Natural killer cell (primary cell): Measurements from ENCODE around the gene HOXA9. TPM values are rescaled to one million over a fixed set of nuclear protein-coding genes. Genes with fewer than 3 reads are reported as not detected.
A peak's percentile ranks its signal among the peaks of the same experiment; 100 is the strongest.

Experiments
- ATAC-seq, 3 donors: fragments of 150-1000 bp in 2 of 3; fragments of 200-7000 bp in 1 of 3; cut with Tn5 transposase; 1 replicate in 1 of 3; 2 replicates in 2 of 3; pipeline ENCODE4 v1.10.0; 2021; ENCODE audit warnings: mild to moderate bottlenecking in 2 of 3, moderate library complexity in 2 of 3
- DNase-seq, 2 donors: peaks; one replicate each; pipeline versions ENCODE4 v3.0.0 to v3.0.0-alpha.2; 2013 to 2021; ENCODE audit warnings: mixed read lengths in 1 of 2
- H3K27ac ChIP-seq: one replicate; pipeline ENCODE4 v1.5.1; 2013; ENCODE audit warnings: mild to moderate bottlenecking, low read length
- H3K27me3 ChIP-seq: one replicate; pipeline ENCODE4 v1.6.1; 2013; ENCODE audit warnings: low read length; ENCODE audit not compliant: control insufficient read depth, insufficient read depth
- H3K36me3 ChIP-seq: one replicate; pipeline ENCODE4 v1.6.1; 2013; ENCODE audit warnings: low read length; ENCODE audit not compliant: control insufficient read depth, insufficient read depth
- H3K4me1 ChIP-seq: one replicate; pipeline ENCODE4 v1.6.1; 2013; ENCODE audit warnings: low read length; ENCODE audit not compliant: control insufficient read depth, insufficient read depth
- H3K4me3 ChIP-seq: one replicate; pipeline ENCODE4 v1.5.1; 2013; ENCODE audit warnings: low read length
- H3K9me3 ChIP-seq: one replicate; pipeline ENCODE4 v1.6.1; 2013; ENCODE audit warnings: low read length; ENCODE audit not compliant: control insufficient read depth, insufficient read depth
- H3K27ac Mint-ChIP-seq, 2 donors: one replicate each; pipeline ENCODE4 v1.8.0; 2022; ENCODE audit warnings: mild to moderate bottlenecking in 2 of 2, mixed read lengths in 2 of 2, moderate library complexity in 1 of 2
- H3K27me3 Mint-ChIP-seq, 2 donors: one replicate each; pipeline ENCODE4 v1.8.0; 2022; ENCODE audit warnings: low read depth in 2 of 2, mixed read lengths in 2 of 2
- H3K36me3 Mint-ChIP-seq: one replicate; pipeline ENCODE4 v1.8.0; 2022; ENCODE audit warnings: mixed read lengths
- H3K4me1 Mint-ChIP-seq, 2 donors: one replicate each; pipeline ENCODE4 v1.8.0; 2022; ENCODE audit warnings: mixed read lengths in 2 of 2
- H3K4me3 Mint-ChIP-seq: one replicate; pipeline ENCODE4 v1.8.0; 2022; ENCODE audit warnings: mild to moderate bottlenecking, moderate library complexity, mixed read lengths
- H3K9me3 Mint-ChIP-seq, 2 donors: one replicate each; pipeline ENCODE4 v1.8.0; 2022; ENCODE audit warnings: mixed read lengths in 2 of 2
- CTCF ChIP-seq: fragments of 200-600 bp; IDR thresholded peaks from one replicate; pipeline ENCODE4 v1.8.0; 2022; ENCODE audit warnings: antibody characterized with exemption
- WGBS: methylation state at CpG from one replicate; pipeline ENCODE4 v1.1.7; 2013; ENCODE audit warnings: missing lambda C conversion rate; ENCODE audit not compliant: insufficient coverage; 5-methylcytosine and 5-hydroxymethylcytosine counted together
- intact Hi-C: fragments of 100-400 bp; cut with micrococcal nuclease; formaldehyde crosslinking; loops from one replicate; pipeline ENCODE4 v1.14.2; 2022
- total RNA-seq, 4 donors: library from RNA; stranded (reverse); fragments of 120-200 nt in 1 of 4; gene quantifications; one replicate each; pipeline versions ENCODE4 v1.2.3 to v1.2.4, GENCODE V29; 2013 to 2022

HOXA9 gene
- total RNA-seq, 3 donors from 2014 or later (not counting 1 experiment from before 2014, with no cell fraction given), result 0.39 to 4.6 (median 0.42) TPM

GRCh38 chr7:27194002-27194352, 28.6 kb upstream of the HOXA9 start:
- intact Hi-C loops, result no loop called here
- Histone ChIP-seq H3K36me3 (no peaks in the 10 kb centered on the region), H3K27ac (no peak overlapping the region), H3K4me1 (peaks cover 31% of the 10 kb centered on the region), H3K4me3 (no peak overlapping the region), H3K27me3 (peaks cover 93% of the 10 kb centered on the region), H3K9me3 (no peaks in the 10 kb centered on the region)
- Mint-ChIP-seq H3K36me3 (no peaks in the 10 kb centered on the region), H3K27ac (no peak overlapping the region), H3K27me3 (peaks cover 78 to 90% of the 10 kb centered on the region in 2 donors), H3K4me1 (peaks cover 25 to 33% of the 10 kb centered on the region in 2 donors), H3K9me3 (no peaks in the 10 kb centered on the region), H3K4me3 (peak overlapping the region; percentile 81)
- no peak for ATAC-seq
- no peak for DNase-seq
- 25% methylated on average over 1 of the region's 2 CpGs for WGBS
- TF ChIP-seq CTCF, result no peak

GRCh38 chr7:27193335-27194001, 28.1 kb upstream of the HOXA9 start:
- Mint-ChIP-seq H3K4me3 (peak overlapping the region; percentile 81), H3K4me1 (peaks cover 26 to 37% of the 10 kb centered on the region in 2 donors), H3K9me3 (no peaks in the 10 kb centered on the region), H3K27ac (no peak overlapping the region), H3K36me3 (no peaks in the 10 kb centered on the region), H3K27me3 (peaks cover 79 to 90% of the 10 kb centered on the region in 2 donors)
- no peak for ATAC-seq
- Histone ChIP-seq H3K36me3 (no peaks in the 10 kb centered on the region), H3K4me3 (no peak overlapping the region), H3K4me1 (peaks cover 33% of the 10 kb centered on the region), H3K27me3 (peaks cover 93% of the 10 kb centered on the region), H3K27ac (no peak overlapping the region), H3K9me3 (no peaks in the 10 kb centered on the region)
- TF ChIP-seq CTCF, result no peak
- 15% methylated on average over 27 of the region's 29 CpGs for WGBS
- DNase-seq, result peak in 1 of 2 donors; percentile 11
- intact Hi-C loops, result no loop called here

GRCh38 chr7:27192546-27193334, 27.4 kb upstream of the HOXA9 start:
- Mint-ChIP-seq H3K27ac (no peak overlapping the region), H3K36me3 (no peaks in the 10 kb centered on the region), H3K27me3 (peaks cover 79 to 90% of the 10 kb centered on the region in 2 donors), H3K4me3 (peak overlapping the region; percentile 81), H3K9me3 (no peaks in the 10 kb centered on the region), H3K4me1 (peaks cover 33 to 41% of the 10 kb centered on the region in 2 donors)
- 3% methylated on average over 78 of the region's 78 CpGs for WGBS
- peaks cover 93% of the 10 kb centered on the region for H3K27me3 ChIP-seq
- H3K36me3 ChIP-seq, result no peaks in the 10 kb centered on the region
- DNase-seq, result peak; percentile 22 to 53
- intact Hi-C loops, result no loop called here
- no peak overlapping the region for H3K27ac ChIP-seq
- ATAC-seq, result peak; percentile 59 to 76 (median 70)
- H3K4me3 ChIP-seq, result no peak overlapping the region
- peaks cover 40% of the 10 kb centered on the region for H3K4me1 ChIP-seq
- TF ChIP-seq CTCF, result no peak
- H3K9me3 ChIP-seq, result no peaks in the 10 kb centered on the region
